Prostate gland (tissue), 2 donors: Measurements from ENCODE around the gene INPP5B. TPM values are rescaled to one million over a fixed set of nuclear protein-coding genes. Genes with fewer than 3 reads are reported as not detected.

Experiments used
- DNase-seq: peaks from one replicate; pipeline ENCODE4 v3.0.0-alpha.2; 2019; ENCODE audit warnings: low spot score
- H3K27ac ChIP-seq, 2 donors: fragments of 200-600 bp; sonication (generic); 2 replicates each; pipeline ENCODE4 v1.5.1; 2017 to 2019
- H3K27me3 ChIP-seq: fragments of 200-600 bp; sonication (generic); replicated peaks from 2 replicates; pipeline ENCODE4 v1.5.1; 2019; ENCODE audit not compliant: insufficient read depth
- H3K36me3 ChIP-seq, 2 donors: fragments of 200-600 bp; sonication (generic); 1 replicate in 1 of 2; 2 replicates in 1 of 2; pipeline versions ENCODE4 v1.5.1 to v1.8.1; 2017 to 2019
- H3K4me1 ChIP-seq: fragments of 200-600 bp; sonication (generic); replicated peaks from 2 replicates; pipeline ENCODE4 v1.5.1; 2019
- H3K4me3 ChIP-seq, 2 donors: fragments of 200-600 bp; sonication (generic); 2 replicates each; pipeline ENCODE4 v1.5.1; 2017 to 2019
- H3K9me3 ChIP-seq: fragments of 200-600 bp; sonication (generic); 2 replicates; pipeline ENCODE4 v1.5.1; 2017
- POLR2A ChIP-seq: fragments of 450-650 bp; IDR thresholded peaks from one replicate; pipeline ENCODE4 v1.6.1; 2016; ENCODE audit warnings: antibody characterized with exemption, mild to moderate bottlenecking
- POLR2AphosphoS5 ChIP-seq: sonication (generic); formaldehyde crosslinking; IDR thresholded peaks from one replicate; pipeline ENCODE4 v1.6.1; 2017; ENCODE audit warnings: antibody characterized with exemption
- WGBS: methylation state at CpG from one replicate; pipeline ENCODE4 v1.1.5; 2018; 5-methylcytosine and 5-hydroxymethylcytosine counted together
- intact Hi-C: fragments of 100-400 bp; cut with DNase I; formaldehyde crosslinking; loops from one replicate; pipeline ENCODE4 v1.14.2; 2022
- total RNA-seq, 2 donors: library from RNA; depleted of rRNA; stranded (reverse); fragments of >200 nt; gene quantifications; one replicate each; pipeline ENCODE4 v1.1.0, GENCODE V29; 2016
- TF ChIP-seq, protein P1 (sequence below), 4 experiments: fragments of 200-600 bp in 2 of 4; fragments of 450-650 bp in 2 of 4; sonication (generic) in 2 of 4; IDR thresholded peaks; 1 replicate in 3 of 4; 2 replicates in 1 of 4; pipeline ENCODE4 v1.5.1; 2016 to 2019; ENCODE audit warnings: antibody characterized with exemption in 4 of 4, mild to moderate bottlenecking in 2 of 4, moderate library complexity in 2 of 4

The INPP5B gene
- total RNA-seq, 2 donors from 2014 or later, result 12.8 to 20.8 TPM

DNA sequence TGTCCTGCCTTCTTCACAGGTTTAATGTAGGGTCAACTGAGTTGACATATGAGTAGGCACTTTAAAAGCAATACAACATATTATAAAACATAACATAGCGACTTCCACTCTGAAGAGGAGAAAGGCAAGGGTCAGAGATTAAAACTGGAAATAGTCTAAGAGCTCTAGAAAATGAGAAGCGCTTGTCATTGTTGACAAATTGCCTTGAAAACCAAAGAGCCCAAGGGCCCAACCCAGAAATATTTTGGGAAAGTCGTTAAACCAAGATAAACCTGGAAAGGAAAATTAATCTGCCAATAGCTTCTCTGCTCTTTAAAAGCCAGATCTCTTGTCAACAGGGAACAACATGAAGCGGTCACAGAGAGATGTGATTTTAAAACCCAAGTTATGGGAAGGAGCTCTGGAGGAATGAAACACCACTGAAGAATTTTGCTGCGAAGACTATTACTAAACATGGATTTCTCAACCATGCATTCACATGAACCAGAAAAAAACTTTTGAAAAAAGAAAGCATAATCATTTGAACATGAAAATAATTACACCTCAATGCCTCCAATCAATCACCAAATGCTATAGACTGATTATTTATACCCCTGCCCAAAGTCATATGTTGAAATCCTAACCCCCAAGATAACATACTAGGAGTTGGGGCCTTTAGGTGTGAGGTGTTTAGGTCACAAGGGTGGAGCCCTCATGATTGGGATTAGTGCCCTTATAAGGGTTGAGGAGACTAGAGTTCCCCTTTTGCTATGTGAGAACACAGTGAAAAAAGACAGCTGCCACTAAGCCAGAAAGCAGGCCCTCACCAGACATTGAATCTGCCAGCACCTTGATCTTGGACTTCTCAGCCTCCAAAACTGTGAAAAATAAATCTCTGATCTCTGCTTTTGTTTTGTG lies 54.5 kb downstream of the INPP5B start:
- H3K27ac ChIP-seq, result no peak overlapping the region
- no peak for TF ChIP-seq POLR2A
- no peak for TF ChIP-seq POLR2AphosphoS5
- TF ChIP-seq, protein P1, sequence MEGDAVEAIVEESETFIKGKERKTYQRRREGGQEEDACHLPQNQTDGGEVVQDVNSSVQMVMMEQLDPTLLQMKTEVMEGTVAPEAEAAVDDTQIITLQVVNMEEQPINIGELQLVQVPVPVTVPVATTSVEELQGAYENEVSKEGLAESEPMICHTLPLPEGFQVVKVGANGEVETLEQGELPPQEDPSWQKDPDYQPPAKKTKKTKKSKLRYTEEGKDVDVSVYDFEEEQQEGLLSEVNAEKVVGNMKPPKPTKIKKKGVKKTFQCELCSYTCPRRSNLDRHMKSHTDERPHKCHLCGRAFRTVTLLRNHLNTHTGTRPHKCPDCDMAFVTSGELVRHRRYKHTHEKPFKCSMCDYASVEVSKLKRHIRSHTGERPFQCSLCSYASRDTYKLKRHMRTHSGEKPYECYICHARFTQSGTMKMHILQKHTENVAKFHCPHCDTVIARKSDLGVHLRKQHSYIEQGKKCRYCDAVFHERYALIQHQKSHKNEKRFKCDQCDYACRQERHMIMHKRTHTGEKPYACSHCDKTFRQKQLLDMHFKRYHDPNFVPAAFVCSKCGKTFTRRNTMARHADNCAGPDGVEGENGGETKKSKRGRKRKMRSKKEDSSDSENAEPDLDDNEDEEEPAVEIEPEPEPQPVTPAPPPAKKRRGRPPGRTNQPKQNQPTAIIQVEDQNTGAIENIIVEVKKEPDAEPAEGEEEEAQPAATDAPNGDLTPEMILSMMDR (IDR thresholded peaks at IDR 0.05), result no peak
- intact Hi-C loops, result no loop called here
- no peak for DNase-seq
- 84% methylated on average over 5 of the region's 5 CpGs for WGBS
- no peaks in the 10 kb centered on the region for H3K27me3 ChIP-seq
- no peaks in the 10 kb centered on the region for H3K4me1 ChIP-seq
- H3K36me3 ChIP-seq, result peaks cover 0 to 5% of the 10 kb centered on the region in 2 donors
- H3K4me3 ChIP-seq, result no peak overlapping the region
- H3K9me3 ChIP-seq, result no peaks in the 10 kb centered on the region

DNA sequence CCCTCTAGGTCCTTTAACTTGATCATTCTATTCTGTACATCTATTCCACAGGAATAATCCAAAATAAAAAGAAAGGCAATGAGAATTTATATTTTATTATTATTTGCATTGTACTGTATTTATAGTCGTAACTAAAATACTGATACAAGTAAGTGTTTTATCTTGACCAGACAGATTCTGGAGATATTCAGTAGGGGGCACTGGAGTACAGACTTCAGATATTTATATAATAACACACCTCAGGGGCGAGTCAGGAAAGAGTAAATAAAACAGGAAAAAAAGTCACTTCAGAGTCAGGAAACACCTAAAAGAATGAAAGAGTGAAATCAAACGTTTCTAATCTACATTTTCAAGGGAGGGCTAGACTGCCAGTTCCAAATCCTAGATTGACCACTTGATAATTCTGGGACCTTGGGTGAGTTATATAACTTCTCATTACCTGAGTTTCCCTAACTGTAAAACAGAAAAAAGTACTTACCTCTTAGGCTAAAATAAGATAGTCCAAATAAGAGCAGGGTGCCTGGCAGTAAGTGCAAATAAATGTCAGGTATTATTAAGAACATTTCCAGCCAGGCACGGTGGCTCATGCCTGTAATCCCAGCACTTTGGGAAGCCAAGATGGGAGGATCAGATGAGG lies 56.4 kb downstream of the INPP5B start:
- 9% methylated on average over 4 of the region's 4 CpGs for WGBS
- Histone ChIP-seq H3K4me3 (no peak overlapping the region), H3K36me3 (peaks cover 0 to 5% of the 10 kb centered on the region in 2 donors), H3K9me3 (no peaks in the 10 kb centered on the region), H3K4me1 (no peaks in the 10 kb centered on the region), H3K27ac (no peak overlapping the region), H3K27me3 (no peaks in the 10 kb centered on the region)
- peak; percentile 30 for DNase-seq
- intact Hi-C loops, result no loop called here
- TF ChIP-seq POLR2A (no peak), POLR2AphosphoS5 (no peak)
- TF ChIP-seq, protein P1 (IDR thresholded peaks at IDR 0.05), result peak in 3 of 4 experiments; percentile 37 to 72 (median 67)

DNA sequence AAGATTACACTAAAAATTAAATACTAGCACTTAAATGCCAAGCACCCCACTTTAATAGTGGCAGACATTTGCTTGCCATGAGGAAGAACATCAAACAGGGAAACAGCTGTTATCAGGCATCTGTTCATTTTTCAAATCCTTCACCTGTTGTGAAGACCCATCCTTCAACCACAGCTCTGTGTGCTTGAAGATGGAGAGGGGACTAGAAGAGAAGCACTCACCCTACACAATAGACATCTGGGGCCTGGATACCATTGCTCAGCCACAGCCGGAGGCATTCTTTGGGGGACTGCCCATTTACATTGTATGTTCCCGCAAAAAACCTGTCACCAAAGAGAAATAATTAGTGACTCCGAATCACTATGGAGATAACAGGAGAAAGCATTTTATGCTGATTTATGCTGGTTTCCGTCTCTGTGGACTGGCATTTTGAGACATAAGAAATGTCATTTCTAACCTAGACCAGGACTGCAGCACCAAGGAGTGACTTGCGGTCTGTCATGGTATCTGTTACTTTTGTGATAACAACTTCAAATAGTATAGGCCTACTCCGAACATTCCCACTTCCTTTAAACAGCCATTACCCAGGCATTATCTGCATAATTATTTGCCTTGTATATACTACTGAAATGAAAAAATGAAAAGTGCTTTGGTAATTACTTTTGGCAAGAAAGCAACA lies 58.7 kb downstream of the INPP5B start:
- intact Hi-C loops, result no loop called here
- H3K27me3 ChIP-seq, result no peaks in the 10 kb centered on the region
- no peaks in the 10 kb centered on the region for H3K9me3 ChIP-seq
- TF ChIP-seq POLR2A, result no peak
- H3K27ac ChIP-seq, result no peak overlapping the region
- WGBS, result 95% methylated on average over 6 of the region's 6 CpGs
- H3K4me3 ChIP-seq, result no peak overlapping the region
- no peaks in the 10 kb centered on the region for H3K4me1 ChIP-seq
- no peak for DNase-seq
- H3K36me3 ChIP-seq, result peaks cover 0 to 9% of the 10 kb centered on the region in 2 donors

DNA sequence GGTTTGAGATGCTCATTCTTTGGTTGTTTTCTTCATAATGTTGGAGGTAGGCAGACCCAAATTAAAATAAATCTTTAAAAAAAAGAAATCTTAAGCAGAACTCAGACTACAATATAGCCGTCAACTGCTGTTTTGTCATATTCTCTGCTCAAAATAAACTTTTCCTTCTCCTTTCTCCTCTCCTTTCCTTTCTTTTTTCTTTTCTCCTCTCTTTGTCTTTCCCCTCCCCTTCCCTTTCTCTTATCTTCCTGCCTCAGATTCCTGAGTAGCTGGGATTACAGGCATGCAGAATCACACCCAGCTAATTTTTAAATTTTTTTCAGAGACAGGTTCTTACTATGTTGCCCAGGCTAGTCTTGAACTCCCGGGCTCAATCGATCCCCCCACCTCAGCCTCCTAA lies 62.7 kb downstream of the INPP5B start:
- Histone ChIP-seq H3K36me3 (peaks cover 0 to 8% of the 10 kb centered on the region in 2 donors), H3K27me3 (no peaks in the 10 kb centered on the region), H3K4me1 (no peaks in the 10 kb centered on the region), H3K9me3 (no peaks in the 10 kb centered on the region), H3K27ac (no peak overlapping the region), H3K4me3 (no peak overlapping the region)
- intact Hi-C loops, result no loop called here
- WGBS, result 94% methylated on average over 3 of the region's 3 CpGs
- TF ChIP-seq, protein P1 (IDR thresholded peaks at IDR 0.05), result no peak
- DNase-seq, result no peak

DNA sequence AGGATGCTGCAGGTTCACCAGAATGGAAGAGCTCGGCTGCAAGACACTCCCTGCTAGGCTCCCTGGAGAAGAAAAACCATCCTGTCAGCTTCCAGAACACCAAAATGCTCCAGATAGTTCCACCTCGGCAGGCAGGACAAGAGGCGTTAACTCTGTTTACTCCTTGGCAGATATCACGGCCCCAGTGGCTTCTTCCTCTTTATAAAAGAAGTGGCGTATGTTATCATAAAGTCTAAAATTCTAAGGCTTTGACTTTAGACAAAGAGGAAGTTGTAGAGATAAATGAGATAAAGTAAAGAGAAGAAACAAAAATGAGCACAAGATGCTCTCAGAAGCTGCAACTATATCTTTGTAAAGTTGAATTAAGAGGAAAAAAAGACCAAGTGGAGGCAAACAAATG lies 63.2 kb downstream of the INPP5B start:
- intact Hi-C loops, result no loop called here
- peaks cover 0 to 3% of the 10 kb centered on the region in 2 donors for H3K36me3 ChIP-seq
- H3K4me1 ChIP-seq, result no peaks in the 10 kb centered on the region
- H3K27me3 ChIP-seq, result no peaks in the 10 kb centered on the region
- H3K4me3 ChIP-seq, result no peak overlapping the region
- DNase-seq, result no peak
- no peak overlapping the region for H3K27ac ChIP-seq
- TF ChIP-seq POLR2AphosphoS5 (no peak), POLR2A (no peak)
- H3K9me3 ChIP-seq, result no peaks in the 10 kb centered on the region
- 64% methylated on average over 5 of the region's 5 CpGs for WGBS
